GM18499 (cell line): ENCODE results near the gene BCL11A.

Experiments used
- ATAC-seq: cut with Tn5 transposase; IDR thresholded peaks from one replicate; pipeline ENCODE4 v1.9.1; 2021; ENCODE audit warnings: moderate number of reproducible peaks; ENCODE audit not compliant: insufficient read depth, unreplicated experiment

Gene BCL11A

DNA sequence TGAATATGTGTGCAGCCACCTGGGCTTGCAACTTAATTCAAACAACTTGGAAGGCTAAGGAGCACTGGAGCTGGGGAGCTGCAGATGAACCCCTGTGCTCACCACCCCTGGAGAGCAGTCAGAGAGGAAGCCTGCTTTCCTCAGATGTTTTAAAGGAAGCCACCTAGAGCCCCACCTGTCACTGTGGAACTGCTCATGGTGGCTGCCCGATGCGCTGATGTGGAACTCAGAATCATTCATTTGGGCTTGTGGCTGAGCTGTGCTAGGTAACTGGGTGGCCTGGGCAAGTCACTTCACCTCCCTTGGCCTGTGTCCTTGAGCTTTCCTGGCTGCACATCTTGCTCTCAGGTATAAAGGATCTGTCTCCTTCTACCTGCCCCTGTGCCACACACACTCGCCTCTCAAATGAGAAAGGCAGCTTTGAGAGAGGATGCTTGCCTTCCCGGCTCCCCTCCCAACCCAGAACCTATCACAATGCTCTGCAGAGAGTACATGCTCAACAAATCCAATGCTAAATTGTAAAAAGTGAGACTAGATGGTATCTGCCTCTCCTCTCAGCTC is 41.3 kb downstream of the BCL11A start:
- no peak for ATAC-seq

DNA sequence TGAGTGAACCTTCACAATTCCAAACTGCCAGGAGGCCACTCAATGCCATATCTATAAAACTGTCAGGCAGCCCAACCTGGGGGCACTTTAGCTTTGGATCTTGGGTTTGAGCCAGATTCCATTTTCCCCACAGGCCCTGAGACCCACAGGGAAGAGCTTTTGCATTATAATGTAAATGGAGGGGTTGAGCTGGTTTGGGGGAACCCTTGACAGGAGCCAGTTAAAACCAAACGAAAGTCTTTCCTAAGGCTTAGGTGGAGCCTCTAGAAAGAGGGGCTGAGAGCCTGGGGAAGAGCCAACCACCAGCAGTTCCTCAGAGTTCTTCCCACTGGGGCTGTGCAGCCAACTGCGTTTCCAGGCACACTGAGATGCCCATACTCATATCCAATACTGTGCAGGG is 42.7 kb downstream of the BCL11A start:
- no peak for ATAC-seq

DNA sequence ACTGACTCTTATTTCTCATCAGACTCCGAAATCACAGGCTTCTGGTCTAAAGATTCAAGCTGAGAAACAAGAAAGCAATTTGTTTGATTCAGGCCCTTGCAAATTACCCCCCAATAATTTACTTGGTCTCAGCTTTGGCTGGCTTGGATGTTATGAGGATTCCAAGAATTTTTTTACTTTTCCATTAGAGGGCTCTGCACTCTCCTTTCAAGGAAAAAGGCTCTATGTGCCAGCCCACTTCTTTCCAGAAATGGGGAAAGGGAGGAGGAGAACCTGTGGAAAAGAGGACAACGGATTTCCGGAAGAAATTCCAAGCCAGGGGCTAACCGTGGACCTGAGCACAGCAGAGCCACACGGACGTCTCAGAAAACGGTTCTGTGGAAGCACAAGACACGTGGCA is 44.4 kb downstream of the BCL11A start:
- no peak for ATAC-seq

DNA sequence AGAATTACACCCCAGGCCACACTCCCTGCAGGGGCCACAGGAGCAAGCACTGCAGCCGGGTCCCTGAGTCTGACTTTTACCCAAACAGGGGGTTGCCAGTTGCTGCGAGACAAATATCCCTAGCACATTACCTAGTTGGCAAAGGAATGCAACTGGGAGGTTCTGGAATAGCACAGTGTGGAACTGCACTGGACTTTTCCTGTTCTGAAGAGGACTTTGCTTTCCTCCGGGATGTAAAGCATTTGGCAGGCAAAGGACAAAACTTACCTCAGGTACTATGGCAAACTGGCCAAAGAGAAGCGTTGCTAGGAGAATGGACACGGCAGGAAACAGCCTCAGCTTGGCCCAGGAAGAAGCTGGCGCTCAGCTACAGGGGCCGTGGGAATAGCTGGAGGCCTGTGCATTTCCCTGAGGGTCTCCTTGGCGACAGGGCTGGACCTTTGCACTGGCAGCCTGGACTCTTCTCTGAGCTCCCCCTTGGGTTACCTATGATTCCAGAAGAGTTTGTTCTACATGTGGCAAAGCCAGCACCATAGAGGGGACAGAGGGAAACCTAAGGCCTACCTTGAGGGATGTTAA is 45.0 kb downstream of the BCL11A start:
- ATAC-seq, result no peak

DNA sequence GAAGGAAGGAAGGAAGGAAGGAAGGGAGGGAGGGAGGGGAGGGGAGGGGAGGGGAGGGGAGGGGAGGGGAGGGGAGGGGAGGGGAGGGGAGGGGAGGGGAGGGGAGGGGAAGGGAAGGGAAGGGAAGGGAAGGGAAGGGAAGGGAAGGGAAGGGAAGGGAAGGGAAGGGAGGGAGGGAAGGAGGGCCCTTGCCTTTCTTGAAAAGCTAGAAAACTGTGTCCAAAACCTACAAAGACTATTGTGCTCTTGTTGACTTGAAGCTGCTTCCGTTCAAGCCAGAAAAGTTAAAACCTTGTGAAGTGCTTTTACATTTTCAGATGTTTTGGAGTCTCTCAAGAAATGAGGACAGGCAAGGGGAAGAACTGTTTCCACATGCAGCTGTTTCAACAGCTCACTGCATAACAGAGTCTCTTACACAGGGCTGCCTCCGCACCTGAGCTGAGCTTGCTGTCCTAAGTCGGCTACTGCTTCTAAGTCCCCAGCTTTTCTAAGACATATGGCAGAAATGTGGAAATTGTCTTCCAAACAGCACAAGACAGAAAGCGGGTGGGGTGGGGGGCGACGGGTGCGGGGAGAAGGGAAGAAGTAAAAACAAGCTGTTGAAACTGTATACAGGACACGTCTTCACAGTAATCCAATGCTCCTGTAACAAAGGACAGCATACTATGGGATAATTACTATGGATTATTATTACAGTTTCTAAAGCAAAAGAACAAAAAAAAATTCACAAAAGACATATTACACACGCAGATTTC is 46.1 kb downstream of the BCL11A start:
- no peak for ATAC-seq

DNA sequence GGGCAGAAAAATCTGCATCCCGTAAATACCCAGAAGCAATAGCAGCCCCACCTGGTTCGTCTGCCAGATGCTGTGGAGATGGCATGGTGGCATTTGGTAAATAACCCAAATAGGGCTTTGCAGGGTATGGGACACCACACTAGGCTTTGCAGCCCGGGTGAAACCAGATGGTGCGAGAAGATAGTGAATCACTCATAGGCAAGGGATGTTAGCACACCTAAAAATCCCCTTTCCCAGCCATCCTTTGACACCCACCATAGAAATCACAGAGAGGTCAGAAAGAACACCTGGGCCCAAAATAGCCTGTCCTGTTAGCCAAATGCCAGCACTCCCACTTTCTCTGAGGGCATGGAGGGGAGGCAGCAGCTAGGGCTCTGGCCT is 47.6 kb downstream of the BCL11A start:
- no peak for ATAC-seq

DNA sequence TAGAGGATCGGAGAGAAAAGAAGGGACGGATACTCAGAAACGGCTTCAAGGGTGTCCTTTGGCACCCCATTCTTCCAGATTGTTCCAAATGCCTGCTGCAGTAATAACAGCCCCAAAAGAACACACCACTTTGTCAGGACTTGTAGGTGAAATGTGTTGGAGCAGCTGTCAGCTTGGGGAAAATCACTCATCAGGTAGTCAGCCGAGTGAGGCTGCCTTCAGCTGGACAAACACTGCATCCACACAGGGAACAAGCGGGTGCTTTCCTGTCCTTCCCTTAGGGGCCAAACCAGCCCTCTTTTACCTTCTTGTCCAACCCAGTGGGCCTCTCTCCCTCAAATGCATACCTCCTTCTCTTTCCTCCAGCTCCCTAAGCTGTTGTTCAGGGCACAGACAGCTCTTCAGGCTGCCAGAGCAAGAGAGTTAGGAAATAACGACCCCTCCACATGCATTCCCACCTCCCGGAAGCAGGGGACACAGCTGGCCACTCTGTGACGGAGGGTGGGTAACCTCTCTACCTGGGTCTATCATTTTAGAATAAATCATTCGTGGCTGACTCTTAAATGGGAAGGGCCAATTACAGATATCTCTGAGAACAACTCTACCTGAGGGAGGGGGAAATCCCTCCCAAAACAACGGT is 48.1 kb downstream of the BCL11A start:
- ATAC-seq, result no peak

DNA sequence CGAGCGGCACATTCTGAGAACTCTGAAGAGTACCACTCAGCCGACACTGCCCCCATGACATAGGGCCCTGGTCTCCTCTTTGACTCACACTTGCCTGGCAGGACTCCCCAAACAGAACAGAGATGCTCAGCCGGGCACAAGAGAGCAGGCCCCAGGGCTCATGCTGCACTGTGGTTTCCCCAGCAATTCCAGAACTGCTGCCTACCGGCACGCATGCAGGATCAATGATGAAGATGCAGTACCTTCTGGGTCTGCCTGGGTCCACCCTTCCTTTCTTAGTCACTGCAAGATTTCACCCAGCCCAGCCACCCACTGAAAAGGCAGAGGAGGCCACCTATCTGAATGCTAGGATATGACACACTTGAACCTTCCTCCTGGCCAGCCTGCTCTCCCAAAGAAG is 49.4 kb downstream of the BCL11A start:
- ATAC-seq, result no peak

DNA sequence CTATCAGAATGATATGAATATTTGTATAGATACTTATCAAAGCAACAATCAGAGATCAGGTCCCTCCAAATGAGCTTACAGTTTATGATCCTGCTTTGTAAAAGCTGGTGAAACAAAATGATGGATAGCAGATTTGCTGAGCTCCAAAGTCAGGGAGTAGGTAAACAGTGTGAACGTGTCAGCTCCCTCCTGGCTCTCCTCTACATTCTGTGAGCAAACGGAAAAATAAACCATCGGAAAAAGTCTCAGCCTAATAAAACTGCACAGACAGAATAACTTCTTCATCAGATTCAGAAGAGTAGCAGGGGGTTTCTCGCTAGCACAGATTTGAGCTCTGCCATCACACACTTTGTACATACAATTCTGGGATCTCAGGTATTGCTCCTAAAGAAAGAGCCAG is 51.3 kb downstream of the BCL11A start:
- no peak for ATAC-seq

DNA sequence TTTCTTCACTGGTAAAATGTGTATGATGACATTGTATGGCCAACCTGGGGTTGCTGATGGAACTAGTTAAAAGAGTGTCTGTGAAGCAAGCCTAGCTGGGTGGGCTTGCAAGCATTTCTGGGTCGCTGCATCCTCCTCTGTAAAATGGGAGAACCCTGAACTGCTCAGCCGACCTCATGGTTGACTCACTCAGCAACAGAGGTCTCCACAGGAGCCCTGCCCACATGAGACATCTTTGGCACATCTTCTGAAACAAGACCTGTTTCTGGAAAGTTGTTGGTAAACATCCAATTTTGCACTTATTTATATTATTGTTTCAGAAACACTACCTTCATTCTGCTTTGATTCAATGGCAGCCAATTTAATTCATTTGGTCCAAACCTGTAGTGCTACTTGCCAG is 52.6 kb downstream of the BCL11A start:
- no peak for ATAC-seq

DNA sequence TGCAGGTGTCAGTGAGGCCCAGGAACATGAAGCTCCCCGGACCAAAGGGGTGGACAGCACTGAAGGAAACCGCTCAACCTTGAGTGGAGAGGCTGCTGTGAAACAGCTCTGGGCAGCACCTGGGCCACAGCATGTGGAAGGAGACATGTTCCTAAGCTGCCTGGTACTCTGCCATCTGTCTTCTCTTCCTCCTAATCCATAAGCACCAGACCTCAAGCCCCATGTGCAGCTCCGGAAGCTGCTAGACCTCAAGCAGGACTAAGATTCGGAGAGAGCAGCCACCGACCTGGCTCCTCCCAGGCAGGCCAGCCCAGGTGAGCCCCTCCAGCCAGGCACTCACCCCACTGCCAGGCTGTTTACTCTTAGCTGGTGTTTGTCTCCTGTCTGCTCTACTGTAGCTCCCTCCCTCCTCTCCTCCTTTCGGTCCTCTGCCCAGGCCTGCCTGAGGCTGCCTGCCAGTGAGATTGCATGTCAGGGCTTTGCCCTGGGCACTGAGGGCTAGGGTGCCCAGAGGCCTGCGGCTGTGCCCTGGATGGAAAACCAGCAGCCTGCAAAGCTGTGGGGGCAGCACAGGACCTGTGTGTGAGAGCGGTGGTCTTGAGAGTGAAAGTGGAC is 53.7 kb downstream of the BCL11A start:
- no peak for ATAC-seq

DNA sequence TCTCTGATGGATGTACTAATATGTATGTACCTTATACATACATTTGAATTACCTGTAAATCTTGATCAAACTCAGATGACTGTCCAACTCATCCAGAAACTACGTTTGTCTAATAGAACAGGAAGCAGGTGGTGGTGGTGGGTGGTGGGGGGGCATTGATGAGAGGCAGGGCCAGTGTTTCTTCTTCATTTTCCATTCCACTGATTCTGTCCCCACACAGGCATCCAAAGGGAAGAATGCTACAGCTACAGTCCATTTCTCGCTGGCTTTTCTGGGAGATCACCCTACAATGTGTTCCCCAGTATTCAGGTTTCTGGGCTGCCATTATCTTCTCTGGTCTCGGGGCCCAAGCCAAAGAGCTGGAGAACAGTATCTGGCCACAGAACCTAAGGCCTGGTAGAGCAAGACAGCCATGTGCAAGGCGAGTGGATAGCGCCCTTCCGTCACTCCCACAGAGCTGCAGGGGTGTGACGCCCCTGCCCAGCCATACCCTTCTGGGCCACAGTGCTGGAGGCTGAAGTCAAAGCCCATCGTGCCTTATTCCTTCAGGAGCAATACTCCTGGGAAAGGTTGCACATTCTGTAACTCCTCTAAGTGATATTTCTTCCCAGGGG is 54.5 kb downstream of the BCL11A start:
- no peak for ATAC-seq

DNA sequence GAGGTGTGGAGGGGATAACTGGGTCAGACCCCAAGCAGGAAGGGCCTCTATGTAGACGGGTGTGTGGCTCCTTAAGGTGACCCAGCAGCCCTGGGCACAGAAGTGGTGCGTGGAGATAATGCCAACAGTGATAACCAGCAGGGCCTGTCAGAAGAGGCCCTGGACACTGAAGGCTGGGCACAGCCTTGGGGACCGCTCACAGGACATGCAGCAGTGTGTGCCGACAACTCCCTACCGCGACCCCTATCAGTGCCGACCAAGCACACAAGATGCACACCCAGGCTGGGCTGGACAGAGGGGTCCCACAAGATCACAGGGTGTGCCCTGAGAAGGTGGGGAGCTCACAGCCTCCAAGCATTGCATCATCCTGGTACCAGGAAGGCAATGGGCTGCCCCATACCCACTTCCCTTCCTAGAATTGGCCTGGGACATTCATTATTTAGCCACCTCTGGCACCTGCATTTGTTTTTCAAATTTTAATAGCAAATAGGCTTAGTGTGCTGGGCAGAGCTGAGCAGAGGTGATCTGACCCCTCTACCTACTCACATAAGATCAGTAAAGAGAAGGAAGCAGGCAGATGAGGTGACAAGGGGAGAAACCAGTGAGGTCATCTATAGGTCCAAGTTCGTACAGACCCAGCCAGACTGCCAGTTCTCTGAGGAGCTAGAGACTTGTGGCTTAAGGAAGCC is 55.2 kb downstream of the BCL11A start:
- no peak for ATAC-seq

DNA sequence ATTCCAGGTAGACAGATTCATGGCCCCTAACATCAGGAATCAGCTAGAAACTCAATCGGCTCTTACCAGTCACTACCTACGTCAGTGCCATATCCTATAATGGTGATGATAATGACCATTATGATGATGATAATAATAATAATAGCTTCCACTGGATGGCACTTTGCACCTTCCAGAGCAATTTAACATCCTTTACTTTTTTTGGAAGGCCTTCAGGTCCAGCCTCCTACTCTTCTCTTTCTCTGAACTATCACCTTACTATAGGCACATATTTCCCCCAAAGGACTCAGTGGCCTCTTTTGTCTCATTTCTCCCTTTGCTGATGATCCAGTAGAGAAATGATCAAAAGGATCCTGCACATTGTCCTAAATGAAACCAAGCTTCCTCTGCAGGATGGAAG is 56.0 kb downstream of the BCL11A start:
- ATAC-seq, result no peak

DNA sequence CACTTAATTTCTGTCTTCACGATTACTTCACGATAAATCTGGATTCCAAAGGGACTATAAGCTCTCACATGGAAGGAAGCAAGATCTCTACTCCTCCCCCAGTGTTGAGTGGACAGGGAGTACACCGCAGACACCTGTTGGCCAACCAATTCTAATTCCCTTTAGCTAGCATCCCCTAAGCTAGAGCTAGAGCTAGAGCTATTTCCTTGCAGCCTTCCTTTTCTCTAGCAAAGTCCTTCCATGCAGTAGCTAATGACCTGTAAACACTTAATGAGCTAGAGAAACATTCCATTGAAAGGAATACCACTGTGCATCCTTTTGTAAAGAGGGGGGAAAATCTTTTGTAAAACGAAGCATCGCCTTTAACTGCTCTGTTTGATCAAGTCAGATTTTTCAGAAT is 56.5 kb downstream of the BCL11A start:
- ATAC-seq, result no peak

DNA sequence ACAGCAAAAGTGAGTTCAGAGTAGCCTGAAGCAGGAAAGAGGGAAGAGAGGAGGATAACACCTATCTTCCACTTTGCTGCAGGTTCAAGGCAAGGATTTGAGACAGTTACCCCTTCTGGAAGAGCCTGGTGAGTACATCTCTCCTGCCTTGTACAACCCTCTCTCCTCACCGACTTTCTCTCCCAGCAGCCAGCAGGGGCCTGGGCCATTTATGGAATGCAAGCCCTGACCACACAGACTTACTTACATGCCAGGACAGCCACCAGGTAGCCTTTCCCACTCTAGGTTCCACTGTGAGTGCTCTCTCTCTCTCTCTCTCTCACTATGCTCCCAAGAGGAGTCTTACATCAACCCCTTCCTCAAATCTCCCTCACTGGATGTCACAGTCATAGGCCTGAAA is 57.0 kb downstream of the BCL11A start:
- no peak for ATAC-seq

DNA sequence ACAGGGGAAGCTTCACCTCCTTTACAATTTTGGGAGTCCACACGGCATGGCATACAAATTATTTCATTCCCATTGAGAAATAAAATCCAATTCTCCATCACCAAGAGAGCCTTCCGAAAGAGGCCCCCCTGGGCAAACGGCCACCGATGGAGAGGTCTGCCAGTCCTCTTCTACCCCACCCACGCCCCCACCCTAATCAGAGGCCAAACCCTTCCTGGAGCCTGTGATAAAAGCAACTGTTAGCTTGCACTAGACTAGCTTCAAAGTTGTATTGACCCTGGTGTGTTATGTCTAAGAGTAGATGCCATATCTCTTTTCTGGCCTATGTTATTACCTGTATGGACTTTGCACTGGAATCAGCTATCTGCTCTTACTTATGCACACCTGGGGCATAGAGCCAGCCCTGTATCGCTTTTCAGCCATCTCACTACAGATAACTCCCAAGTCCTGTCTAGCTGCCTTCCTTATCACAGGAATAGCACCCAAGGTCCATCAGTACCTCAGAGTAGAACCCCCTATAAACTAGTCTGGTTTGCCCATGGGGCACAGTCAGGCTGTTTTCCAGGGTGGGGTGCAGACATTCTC is 58.3 kb downstream of the BCL11A start:
- no peak for ATAC-seq

DNA sequence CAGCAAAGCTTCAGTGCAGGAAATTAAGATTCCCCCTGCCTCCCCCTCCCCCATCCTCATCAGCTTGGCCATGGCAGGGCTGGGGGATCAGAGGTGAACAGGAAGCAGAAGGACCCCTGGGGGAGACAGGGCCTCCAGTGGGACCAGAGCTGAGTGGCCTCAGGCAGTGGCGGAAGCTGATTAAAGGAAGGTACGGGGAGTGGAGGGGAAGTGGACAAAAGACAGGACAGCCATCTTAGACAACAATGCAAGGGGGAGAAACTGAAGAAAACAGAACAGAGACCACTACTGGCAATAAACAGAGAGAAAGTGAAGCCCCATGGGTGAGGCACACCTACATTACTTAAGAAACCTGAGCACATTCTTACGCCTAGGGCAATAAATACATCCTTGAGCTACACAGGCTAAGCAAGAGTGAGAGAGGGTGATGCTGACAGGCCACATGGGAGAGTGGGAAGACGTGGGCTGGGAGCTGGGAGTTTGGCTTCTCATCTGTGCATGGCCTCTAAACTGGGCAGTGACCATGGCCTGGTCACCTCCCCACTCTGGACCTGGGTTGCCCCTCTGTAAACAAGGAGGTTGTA is 59.6 kb downstream of the BCL11A start:
- ATAC-seq, result no peak

DNA sequence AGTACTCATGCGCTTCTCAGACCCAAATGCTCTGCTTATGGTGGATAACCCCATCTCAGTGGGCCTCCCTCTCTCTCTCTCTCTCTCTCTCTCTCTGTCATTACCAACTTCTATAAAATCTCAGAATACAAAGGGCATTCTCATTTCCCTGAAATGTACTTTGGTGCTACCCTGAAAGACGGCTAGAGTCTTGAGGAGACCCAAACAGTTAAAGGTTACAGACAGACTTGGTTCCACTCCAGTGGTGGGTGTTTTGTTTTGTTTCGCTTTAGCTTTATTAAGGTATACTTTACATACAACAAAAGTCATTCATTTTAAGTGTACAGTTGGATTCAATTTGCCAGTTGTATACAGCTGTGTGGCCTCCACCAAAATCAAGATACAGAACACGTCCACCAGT is 60.9 kb downstream of the BCL11A start:
- ATAC-seq, result no peak
